HepG2 (cell line): ENCODE data around the gene TSSK3. TPM values are rescaled to one million over a fixed set of nuclear protein-coding genes. Genes with fewer than 3 reads are reported as not detected.

Experiments
- ATAC-seq: fragments of 200-7000 bp; cut with Tn5 transposase; 3 replicates; pipeline ENCODE4 v1.9.1; 2020; ENCODE audit warnings: mild to moderate bottlenecking, moderate library complexity
- BruUV-seq: library from RNA; stranded (reverse); fragments of 400-500 nt; replicated peaks from 2 replicates; lab custom pipeline; 2021; lab: Mats Ljungman, UMichigan
- CTCF ChIA-PET: fragments of 300-600 bp; formaldehyde crosslinking; extraction: SDS; loops from one replicate; lab custom pipeline; 2021; ENCODE audit warnings: low total read pairs, inconsistent platforms, low intra/inter-chr PET ratio; lab: Yijun Ruan, JAX
- POLR2A ChIA-PET: fragments of 350-600 bp; sonication (Branson Sonifier 250); formaldehyde crosslinking; loops from one replicate; lab custom pipeline; 2020; ENCODE audit warnings: antibody characterized with exemption, inconsistent platforms; lab: Yijun Ruan, JAX
- DNase-seq: peaks from one replicate; pipeline ENCODE4 v3.0.0-alpha.2; 2015; ENCODE audit warnings: low spot score
- FAIRE-seq: peaks from 3 replicates; lab custom pipeline; 2011; peaks lifted over from hg19 to GRCh38; lab: Jason Lieb, UNC
- H2AFZ ChIP-seq: one replicate; pipeline ENCODE4 v1.6.1; 2011; ENCODE audit warnings: low read length, inconsistent platforms
- H3K27ac ChIP-seq: fragments of 300-600 bp; 3 replicates; pipeline ENCODE4 v1.8.0; 2011; ENCODE audit warnings: mixed run types, mild to moderate bottlenecking, mixed read lengths, low read length, inconsistent platforms; ENCODE audit not compliant: insufficient read depth; ENCODE audit errors: extremely low read length
- H3K27me3 ChIP-seq, 2 experiments: fragments of 200-600 bp in 1 of 2; 2 replicates in 1 of 2; 3 replicates in 1 of 2; pipeline versions ENCODE4 v1.6.0 to v1.8.0; 2011; ENCODE audit warnings: low read length in 2 of 2, mild to moderate bottlenecking in 2 of 2, moderate library complexity in 2 of 2, inconsistent platforms in 1 of 2; ENCODE audit not compliant: insufficient read depth in 2 of 2, control insufficient read depth in 1 of 2
- H3K36me3 ChIP-seq, 2 experiments: fragments of 200-600 bp in 1 of 2; replicated peaks in 1 of 2; 2 replicates in 1 of 2; 3 replicates in 1 of 2; pipeline versions ENCODE4 v1.5.1 to v1.8.0; 2011; ENCODE audit warnings: low read length in 2 of 2, inconsistent platforms in 1 of 2; ENCODE audit not compliant: insufficient read depth in 2 of 2, control insufficient read depth in 1 of 2
- H3K4me1 ChIP-seq: 2 replicates; pipeline ENCODE4 v1.5.1; 2012; ENCODE audit warnings: low read length, inconsistent platforms; ENCODE audit not compliant: insufficient read depth
- H3K4me2 ChIP-seq: 2 replicates; pipeline ENCODE4 v1.6.0; 2011; ENCODE audit warnings: low read depth, low read length, inconsistent platforms
- H3K4me3 ChIP-seq, 3 experiments: fragments of 200-600 bp in 1 of 3; sonication (generic), shearing (Covaris generic) in 1 of 3; replicated peaks in 1 of 3; 2 replicates each; pipeline ENCODE4 v1.5.1; 2011 to 2016; ENCODE audit warnings: low read length in 3 of 3, inconsistent platforms in 2 of 3, low read depth in 2 of 3, mild to moderate bottlenecking in 2 of 3, control low read depth in 1 of 3, mixed read lengths in 1 of 3; ENCODE audit not compliant: insufficient read depth in 1 of 3
- H3K79me2 ChIP-seq: one replicate; pipeline ENCODE4 v1.6.1; 2011; ENCODE audit warnings: low read length, inconsistent platforms; ENCODE audit not compliant: insufficient read depth
- H3K9ac ChIP-seq: 2 replicates; pipeline ENCODE4 v1.6.0; 2011; ENCODE audit warnings: mild to moderate bottlenecking, low read depth, low read length, inconsistent platforms; ENCODE audit not compliant: insufficient read depth
- H3K9me3 ChIP-seq: 2 replicates; pipeline ENCODE4 v1.5.1; 2012; ENCODE audit warnings: mild to moderate bottlenecking, low read length
- H4K20me1 ChIP-seq: 2 replicates; pipeline ENCODE4 v1.6.0; 2011; ENCODE audit warnings: inconsistent platforms, mild to moderate bottlenecking, low read length, moderate library complexity; ENCODE audit not compliant: insufficient read depth
- CENPX ChIP-seq: sonication (generic); formaldehyde crosslinking; IDR thresholded peaks from 2 replicates; pipeline ENCODE4 v1.9.0; 2021; ENCODE audit warnings: mild to moderate bottlenecking, missing genetic modification reagents, moderate library complexity
- HNF4A ChIP-seq: sonication (generic); formaldehyde crosslinking; IDR thresholded peaks from 2 replicates; pipeline ENCODE4 v1.4.0; 2020; ENCODE audit warnings: missing genetic modification reagents
- JUNB ChIP-seq: sonication (generic); formaldehyde crosslinking; IDR thresholded peaks from 2 replicates; pipeline ENCODE4 v1.8.0; 2022; ENCODE audit warnings: missing genetic modification reagents, mild to moderate bottlenecking, borderline replicate concordance
- NONO ChIP-seq, 2 experiments: fragments of 450-650 bp in 1 of 2; sonication (generic) in 1 of 2; formaldehyde crosslinking in 1 of 2; IDR thresholded peaks in 1 of 2; conservative IDR thresholded peaks in 1 of 2; 2 replicates each; pipeline versions ENCODE4 v1.6.1 to v1.8.0; 2017 to 2022; ENCODE audit warnings: mild to moderate bottlenecking in 1 of 2, missing genetic modification reagents in 1 of 2, moderate library complexity in 1 of 2
- POLR2AphosphoS5 ChIP-seq: IDR thresholded peaks from 2 replicates; pipeline ENCODE4 v1.6.1; 2012; ENCODE audit warnings: low read depth, low read length
- RBM22 ChIP-seq: fragments of 200-400 bp; formaldehyde crosslinking; optimal IDR thresholded peaks from 2 replicates; pipeline ENCODE3; 2017; ENCODE audit warnings: mild to moderate bottlenecking, low read length, moderate library complexity
- RFX1 ChIP-seq: fragments of 450-650 bp; IDR thresholded peaks from 2 replicates; pipeline ENCODE4 v1.6.1; 2017
- TEAD3 ChIP-seq: optimal IDR thresholded peaks from 2 replicates; pipeline ENCODE3; 2016; ENCODE audit warnings: borderline replicate concordance
- ZBTB14 ChIP-seq: sonication (generic); formaldehyde crosslinking; IDR thresholded peaks from 2 replicates; pipeline ENCODE4 v1.4.0; 2020; ENCODE audit warnings: missing genetic modification reagents
- ZBTB2 ChIP-seq: sonication (generic); formaldehyde crosslinking; IDR thresholded peaks from 2 replicates; pipeline ENCODE4 v1.8.0; 2022; ENCODE audit warnings: low read depth, missing genetic modification reagents
- ZNF367 ChIP-seq: sonication (generic); formaldehyde crosslinking; IDR thresholded peaks from 2 replicates; pipeline ENCODE4 v1.4.0; 2020; ENCODE audit warnings: missing genetic modification reagents, borderline replicate concordance
- WGBS: methylation state at CpG from one replicate; pipeline ENCODE4 v1.1.6; 2017; ENCODE audit warnings: low lambda C conversion rate; 5-methylcytosine and 5-hydroxymethylcytosine counted together
- in situ Hi-C: cut with HindIII; loops from 2 replicates; pipeline ENCODE4 v1.10.0; 2017; ENCODE audit warnings: low pct_unique_long_range_greater_than_20kb; ENCODE audit not compliant: extremely low pct_ligation_motif_present
- intact Hi-C: fragments of 100-400 bp; cut with micrococcal nuclease; formaldehyde crosslinking; loops from one replicate; pipeline ENCODE4 v1.10.0; 2022; ENCODE audit not compliant: unreplicated experiment
- polyA plus RNA-seq, 8 experiments: library from polyadenylated mRNA; depleted of rRNA in 3 of 8; stranded (reverse) in 7 of 8; unstranded in 1 of 8; fragments of >200 nt; fragmentation: Illumina TruSeq in 4 of 8; extraction: Trizol in 4 of 8; gene quantifications; 2 replicates each; pipeline versions ENCODE4 v1.2.1 to v1.2.3, GENCODE V29; 2011 to 2016; ENCODE audit warnings: low read depth in 4 of 8, missing spikeins in 1 of 8, mixed read lengths in 1 of 8; ENCODE audit not compliant: insufficient read depth in 1 of 8
- total RNA-seq, 5 experiments: library from RNA; depleted of rRNA; stranded (reverse); fragments of >200 nt; fragmentation: Illumina TruSeq; extraction: Trizol; gene quantifications; 2 replicates each; pipeline ENCODE4 v1.2.3, GENCODE V29; 2016; ENCODE audit warnings: low read depth in 1 of 5
- TF ChIP-seq, protein P1 (sequence below): conservative IDR thresholded peaks from 2 replicates; pipeline ENCODE4 v1.6.1; 2018; ENCODE audit warnings: missing genetic modification reagents

TSSK3 gene
- total and polyA plus RNA-seq, 2 of the 13 experiments (the other 11 are each of a cell fraction or from before 2014, with no cell fraction given): 1.0 to 1.1 TPM

- Histone ChIP-seq H3K27me3 (no peaks in the 10 kb centered on the region), H3K4me2 (peak overlapping the region; percentile 48; the same call in 1 of the 2 replicates), H3K27ac (no peak overlapping the region), H4K20me1 (no peaks in the 10 kb centered on the region), H3K9me3 (no peaks in the 10 kb centered on the region), H3K79me2 (no peaks in the 10 kb centered on the region), H3K4me3 (no peak overlapping the region), H3K4me1 (peaks cover 42% of the 10 kb centered on the region), H3K9ac (no peak overlapping the region), H3K36me3 (0 out of 5 replicates have a peak, but pooled peaks cover 0 to 3% of the 10 kb centered on the region in 2 experiments), H2AFZ (no peak overlapping the region)
- intact Hi-C loops: no loop called here
- TF ChIP-seq RFX1: 0 out of 2 replicates have a peak, but pooled peaks have one; percentile 5
- TF ChIP-seq, protein P1, sequence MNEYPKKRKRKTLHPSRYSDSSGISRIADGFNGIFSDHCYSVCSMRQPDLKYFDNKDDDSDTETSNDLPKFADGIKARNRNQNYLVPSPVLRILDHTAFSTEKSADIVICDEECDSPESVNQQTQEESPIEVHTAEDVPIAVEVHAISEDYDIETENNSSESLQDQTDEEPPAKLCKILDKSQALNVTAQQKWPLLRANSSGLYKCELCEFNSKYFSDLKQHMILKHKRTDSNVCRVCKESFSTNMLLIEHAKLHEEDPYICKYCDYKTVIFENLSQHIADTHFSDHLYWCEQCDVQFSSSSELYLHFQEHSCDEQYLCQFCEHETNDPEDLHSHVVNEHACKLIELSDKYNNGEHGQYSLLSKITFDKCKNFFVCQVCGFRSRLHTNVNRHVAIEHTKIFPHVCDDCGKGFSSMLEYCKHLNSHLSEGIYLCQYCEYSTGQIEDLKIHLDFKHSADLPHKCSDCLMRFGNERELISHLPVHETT: no peak
- in situ Hi-C loops: no loop called here
- no TSS peak for BruUV-seq
- ATAC-seq (peak; percentile 14), FAIRE-seq (no peak), DNase-seq (no peak)
- WGBS: 73% methylated on average over 4 of the region's 6 CpGs
- ChIA-PET POLR2A (interaction anchor here (1.0 to 1.3 kb wide), 3 partner anchors 10 to 37 kb away, joined by 3 to 4 read pairs (median 3); partner anchors contain the start of genes BSDC1 and MARCKSL1), CTCF (no interaction called here)
Observed at GRCh38 chr1:32357614-32358013, 4.7 kb upstream of the TSSK3 start.

DNA sequence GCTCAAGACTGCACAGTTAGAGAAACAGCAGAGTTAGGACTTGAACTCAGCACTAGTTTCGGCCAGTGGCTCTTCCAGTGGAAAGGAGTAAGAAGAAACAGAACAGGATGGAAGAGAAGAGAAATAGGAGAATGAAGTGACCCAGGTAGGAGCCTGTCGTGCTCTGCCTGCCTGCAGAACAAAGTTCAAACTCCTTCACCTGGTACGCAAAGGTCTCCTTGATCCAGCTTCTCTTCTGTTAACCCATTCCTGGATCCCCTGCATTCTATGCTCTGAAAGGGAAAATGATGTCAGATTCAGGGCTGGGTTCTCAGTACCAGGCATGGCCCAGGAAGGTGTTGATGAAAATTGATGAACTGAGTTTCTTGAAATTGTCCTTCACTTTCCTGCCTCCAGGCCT lies 3.9 kb upstream of the TSSK3 start:
- peak overlapping the region; percentile 48 for H3K4me2 ChIP-seq
- no peak for TF ChIP-seq ZNF367 (CRISPR knock-in tag)
- TF ChIP-seq NONO (IDR thresholded peaks at IDR 0.05): no peak
- TF ChIP-seq NONO (CRISPR knock-in tag; conservative IDR thresholded peaks at IDR 0.05): 0 out of 2 replicates have a peak, but pooled peaks have one; percentile 32
- TF ChIP-seq RBM22: peak; percentile 27
- TF ChIP-seq ZBTB2 (CRISPR knock-in tag): peak; percentile 33; the same call in 1 of the 2 replicates
- TF ChIP-seq POLR2AphosphoS5: no peak
- 0 out of 2 replicates have a peak, but pooled peaks have one; percentile 19 for TF ChIP-seq JUNB (CRISPR knock-in tag)
- peak; percentile 74 for TF ChIP-seq HNF4A (CRISPR knock-in tag)
- TF ChIP-seq ZBTB14 (CRISPR knock-in tag): no peak
- TF ChIP-seq TEAD3: peak; percentile 20
- no peak for TF ChIP-seq CENPX (CRISPR knock-in tag)

More for the DNA sequence above, 3.9 kb upstream of the TSSK3 start:
- Histone ChIP-seq H3K9me3 (no peaks in the 10 kb centered on the region), H4K20me1 (no peaks in the 10 kb centered on the region), H3K79me2 (no peaks in the 10 kb centered on the region), H3K27ac (peak overlapping the region; percentile 23), H3K36me3 (peaks cover 0 to 10% of the 10 kb centered on the region in 2 experiments; a peak in 1 of 5 replicates), H3K27me3 (no peaks in the 10 kb centered on the region), H3K9ac (no peak overlapping the region), H3K4me3 (no peak overlapping the region), H3K4me1 (peaks cover 34% of the 10 kb centered on the region), H2AFZ (no peak overlapping the region)
- FAIRE-seq (peak; percentile 66), ATAC-seq (peak; percentile 45), DNase-seq (no peak)
- BruUV-seq: TSS peak; percentile 15
- in situ Hi-C loops (no loop called here), intact Hi-C loops (no loop called here)
- CTCF ChIA-PET: no interaction called here
- POLR2A ChIA-PET: interaction anchor here (0.8 to 1.7 kb wide), 5 partner anchors 9 to 36 kb away, joined by 3 to 4 read pairs (median 3); partner anchors contain the start of genes BSDC1 and MARCKSL1
- WGBS: 25% methylated on average over 3 of the region's 3 CpGs
